OCI-LY3 (cell line): ENCODE results near the gene ADGRF3.

Source experiments
- H2AFZ ChIP-seq: fragments of 200-600, 300-600 bp; shearing (Covaris generic); 2 replicates; pipeline ENCODE4 v1.6.0; 2014; ENCODE audit warnings: antibody characterized with exemption, low read depth, low read length
- H3K27ac ChIP-seq: fragments of 200-600, 300-600 bp; sonication (generic); 2 replicates; pipeline ENCODE4 v1.5.1; 2014; ENCODE audit warnings: mild to moderate bottlenecking, low read length, moderate library complexity, mixed read lengths
- H3K27me3 ChIP-seq: fragments of 200-600, 300-600 bp; sonication (generic); 2 replicates; pipeline ENCODE4 v1.6.1; 2014; ENCODE audit warnings: low read depth, low read length, mixed read lengths
- H3K36me3 ChIP-seq: fragments of 200-600, 300-600 bp; sonication (generic); replicated peaks from 2 replicates; pipeline ENCODE3; 2014; ENCODE audit warnings: low read depth, low read length, mixed read lengths
- H3K4me1 ChIP-seq: fragments of 300-600, 200-600 bp; sonication (generic); 2 replicates; pipeline ENCODE4 v1.6.1; 2014; ENCODE audit warnings: low read length, mixed read lengths
- H3K4me2 ChIP-seq: fragments of 200-600, 300-600 bp; sonication (generic); 2 replicates; pipeline ENCODE4 v1.6.1; 2014; ENCODE audit warnings: low read length, mixed read lengths
- H3K4me3 ChIP-seq: fragments of 300-600, 200-600 bp; sonication (generic); 2 replicates; pipeline ENCODE4 v1.5.1; 2014; ENCODE audit warnings: antibody characterized with exemption, mild to moderate bottlenecking, low read length, moderate library complexity
- H3K79me2 ChIP-seq: fragments of 300-600, 200-600 bp; shearing (Covaris generic); 2 replicates; pipeline ENCODE4 v1.6.1; 2014; ENCODE audit warnings: mild to moderate bottlenecking, low read length, mixed read lengths
- H3K9ac ChIP-seq: fragments of 300-600, 200-600 bp; shearing (Covaris generic); 2 replicates; pipeline ENCODE4 v1.6.0; 2014; ENCODE audit warnings: mild to moderate bottlenecking, low read length, moderate library complexity
- H3K9me3 ChIP-seq: fragments of 200-600, 300-600 bp; shearing (Covaris generic); 2 replicates; pipeline ENCODE4 v1.6.1; 2014; ENCODE audit warnings: low read length, mixed read lengths; ENCODE audit not compliant: insufficient read depth
- H4K20me1 ChIP-seq: fragments of 200-600, 300-600 bp; sonication (generic); 2 replicates; pipeline ENCODE4 v1.6.1; 2016; ENCODE audit warnings: low read length, mixed read lengths; ENCODE audit not compliant: insufficient read depth
- CTCF ChIP-seq: fragments of 200-600, 300-600 bp; sonication (generic); IDR thresholded peaks from 2 replicates; pipeline ENCODE4 v1.5.1; 2014; ENCODE audit warnings: antibody characterized with exemption, low read length, low read depth
- EZH2phosphoT487 ChIP-seq: fragments of 200-600 bp; shearing (Covaris generic); IDR thresholded peaks from 2 replicates; pipeline ENCODE4 v1.6.1; 2018; ENCODE audit warnings: antibody characterized with exemption, mixed run types, low read depth

ADGRF3 gene

GRCh38 chr2:26281226-26281625, 65.4 kb downstream of the ADGRF3 start:
- TF ChIP-seq CTCF (no peak), EZH2phosphoT487 (no peak)
- no peak overlapping the region for H3K4me2 ChIP-seq
- no peak overlapping the region for H3K9ac ChIP-seq
- peaks cover 27% of the 10 kb centered on the region for H3K36me3 ChIP-seq
- H3K79me2 ChIP-seq, result no peaks in the 10 kb centered on the region
- no peak overlapping the region for H3K4me3 ChIP-seq
- H3K4me1 ChIP-seq, result 0 out of 2 replicates have a peak, but pooled peaks cover 3% of the 10 kb centered on the region
- H3K27ac ChIP-seq, result no peak overlapping the region
- H2AFZ ChIP-seq, result no peak overlapping the region
- no peaks in the 10 kb centered on the region for H4K20me1 ChIP-seq
- no peaks in the 10 kb centered on the region for H3K9me3 ChIP-seq
- H3K27me3 ChIP-seq, result no peaks in the 10 kb centered on the region

GRCh38 chr2:26279886-26280285, 66.7 kb downstream of the ADGRF3 start:
- Histone ChIP-seq H3K9me3 (no peaks in the 10 kb centered on the region), H3K4me3 (no peak overlapping the region), H3K4me2 (no peak overlapping the region), H3K36me3 (peaks cover 24% of the 10 kb centered on the region), H3K4me1 (no peaks in the 10 kb centered on the region), H3K27me3 (no peaks in the 10 kb centered on the region), H3K27ac (no peak overlapping the region), H3K9ac (no peak overlapping the region), H2AFZ (no peak overlapping the region), H4K20me1 (no peaks in the 10 kb centered on the region), H3K79me2 (no peaks in the 10 kb centered on the region)
- TF ChIP-seq EZH2phosphoT487, result no peak
- no peak for TF ChIP-seq CTCF

- TF ChIP-seq EZH2phosphoT487 (no peak), CTCF (no peak)
These were observed 69.9 kb downstream of the ADGRF3 start for GRCh38 chr2:26276484-26277227.

GRCh38 chr2:26274058-26274613, 72.5 kb downstream of the ADGRF3 start:
- no peak overlapping the region for H3K4me3 ChIP-seq
- no peak overlapping the region for H2AFZ ChIP-seq
- H3K9me3 ChIP-seq, result no peaks in the 10 kb centered on the region

More at GRCh38 chr2:26276484-26277227, 69.9 kb downstream of the ADGRF3 start:
- Histone ChIP-seq H2AFZ (no peak overlapping the region), H3K4me1 (peaks cover 4% of the 10 kb centered on the region), H3K4me3 (no peak overlapping the region), H3K79me2 (no peaks in the 10 kb centered on the region), H3K4me2 (no peak overlapping the region), H3K36me3 (peaks cover 14% of the 10 kb centered on the region), H4K20me1 (no peaks in the 10 kb centered on the region), H3K9me3 (no peaks in the 10 kb centered on the region), H3K27me3 (no peaks in the 10 kb centered on the region), H3K27ac (no peak overlapping the region), H3K9ac (no peak overlapping the region)

More at GRCh38 chr2:26274058-26274613, 72.5 kb downstream of the ADGRF3 start:
- Histone ChIP-seq H3K27me3 (no peaks in the 10 kb centered on the region), H3K36me3 (peaks cover 6% of the 10 kb centered on the region), H3K27ac (no peak overlapping the region), H3K4me1 (peaks cover 20% of the 10 kb centered on the region), H4K20me1 (peaks cover 7% of the 10 kb centered on the region; the same call in 1 of the 2 replicates), H3K4me2 (no peak overlapping the region), H3K9ac (no peak overlapping the region), H3K79me2 (no peaks in the 10 kb centered on the region)
- TF ChIP-seq EZH2phosphoT487 (no peak), CTCF (no peak)
